ENCODE results near the gene EFTUD2. TPM values are rescaled to one million over a fixed set of nuclear protein-coding genes. Genes with fewer than 3 reads are reported as not detected.
A peak's percentile ranks its signal among the peaks of the same experiment; 100 is the strongest.
"Not testable (repeated sequence)": the region's sequence is repeated elsewhere in the genome, so short reads cannot be mapped to it uniquely, and the experiment has no call there.

Gene EFTUD2
- total and polyA plus RNA-seq, 9 of the 15 experiments (the other 6 are each of a cell fraction or from before 2014, with no cell fraction given): 65.8 to 362 (median 218) TPM

- ATAC-seq; H3K27me3 ChIP-seq (ENCODE audit: control insufficient read depth in 2 of 2, insufficient read depth in 2 of 2, low read length in 2 of 2); H3K9me1 ChIP-seq (ENCODE audit: control insufficient read depth, insufficient read depth, low read length); H4K20me1 ChIP-seq (replicated peaks; ENCODE audit: control insufficient read depth, insufficient read depth, low read length); DNase-seq (ENCODE audit: extremely low read depth in 1 of 4, low spot score in 3 of 4); FAIRE-seq; in situ Hi-C loops (cut with MboI); H2AFZ ChIP-seq (ENCODE audit: low read depth, low read length); H3K9me3 ChIP-seq (replicated peaks; ENCODE audit: control insufficient read depth, insufficient read depth, low read depth, low read length); CTCF ChIA-PET (ENCODE audit: low intra/inter-chr PET ratio); intact Hi-C loops (cut with micrococcal nuclease); H3K27ac ChIP-seq (ENCODE audit: extremely low read depth, low read depth, low read length); BruUV-seq (replicated peaks): not testable (repeated sequence)
- WGBS (ENCODE audit: insufficient coverage, low coverage, missing lambda C conversion rate): 59% methylated on average over 7 of the region's 10 CpGs
- Histone ChIP-seq H3K4me3 (peak overlapping the region; percentile 81; the same call in 1 of the 2 replicates), H3K79me2 (ENCODE audit: control insufficient read depth, insufficient read depth, low read length) (peaks cover 71% of the 10 kb centered on the region), H3K9ac (ENCODE audit: insufficient read depth in 1 of 2, low read depth in 2 of 2, low read length in 2 of 2) (peak overlapping the region; percentile 61 to 93; a peak in 2 of 4 replicates), H3K36me3 (ENCODE audit: control insufficient read depth, insufficient read depth, low read length) (peaks cover 46% of the 10 kb centered on the region), H3K4me1 (replicated peaks in 1 of 2; ENCODE audit: control insufficient read depth in 2 of 2, insufficient read depth in 2 of 2, low read length in 2 of 2) (peaks cover 5 to 22% of the 10 kb centered on the region in 2 experiments; a peak in 3 of 5 replicates), H3K4me2 (ENCODE audit: insufficient read depth, low read length) (peak overlapping the region; percentile 35; the same call in 1 of the 2 replicates)
- POLR2A ChIA-PET: interaction anchor here (1.3 kb wide), 1 partner anchor 31 kb away, joined by 4 read pairs; the partner anchor contains the start of gene GFAP
Measured at GRCh38 chr17:44945652-44946051, 46.4 kb upstream of the EFTUD2 start.

GRCh38 chr17:44942456-44942855 lies 43.2 kb upstream of the EFTUD2 start:
- no peak overlapping the region for H3K9ac ChIP-seq (ENCODE audit: insufficient read depth in 1 of 2, low read depth in 2 of 2, low read length in 2 of 2)
- 89% methylated on average over 4 of the region's 4 CpGs for WGBS (ENCODE audit: insufficient coverage, low coverage, missing lambda C conversion rate)
- in situ Hi-C loops (cut with MboI) (no loop called here), intact Hi-C loops (cut with micrococcal nuclease) (no loop called here)
- no peaks in the 10 kb centered on the region for H3K9me1 ChIP-seq (ENCODE audit: control insufficient read depth, insufficient read depth, low read length)
- H3K4me3 ChIP-seq: no peak overlapping the region
- no peak overlapping the region for H3K27ac ChIP-seq (ENCODE audit: extremely low read depth, low read depth, low read length)
- H2AFZ ChIP-seq (ENCODE audit: low read depth, low read length): no peak overlapping the region
- BruUV-seq (replicated peaks): no TSS peak
- no peaks in the 10 kb centered on the region for H4K20me1 ChIP-seq (replicated peaks; ENCODE audit: control insufficient read depth, insufficient read depth, low read length)
- ATAC-seq: no peak
- no peak overlapping the region for H3K4me2 ChIP-seq (ENCODE audit: insufficient read depth, low read length)
- POLR2A ChIA-PET: interaction anchor here (0.8 to 2.0 kb wide), 7 partner anchors 8 to 206 kb away, joined by 3 to 9 read pairs (median 3); no protein-coding TSS in a partner anchor
- H3K27me3 ChIP-seq (ENCODE audit: control insufficient read depth in 2 of 2, insufficient read depth in 2 of 2, low read length in 2 of 2): no peaks in the 10 kb centered on the region
- H3K4me1 ChIP-seq (replicated peaks in 1 of 2; ENCODE audit: control insufficient read depth in 2 of 2, insufficient read depth in 2 of 2, low read length in 2 of 2): peaks cover 0 to 16% of the 10 kb centered on the region in 2 experiments; a peak in 2 of 5 replicates
- peaks cover 67% of the 10 kb centered on the region for H3K36me3 ChIP-seq (ENCODE audit: control insufficient read depth, insufficient read depth, low read length)
- H3K79me2 ChIP-seq (ENCODE audit: control insufficient read depth, insufficient read depth, low read length): peaks cover 86% of the 10 kb centered on the region
- FAIRE-seq: no peak
- DNase-seq (ENCODE audit: extremely low read depth in 1 of 4, low spot score in 3 of 4): no peak
- CTCF ChIA-PET (ENCODE audit: low intra/inter-chr PET ratio): no interaction called here
- no peaks in the 10 kb centered on the region for H3K9me3 ChIP-seq (replicated peaks; ENCODE audit: control insufficient read depth, insufficient read depth, low read depth, low read length)
- TF ChIP-seq ZNF780A (CRISPR knock-in tag; IDR thresholded peaks at IDR 0.05) (no peak), SMC3 (conservative IDR thresholded peaks at IDR 0.05; ENCODE audit: insufficient read depth, low read depth, low read length) (no peak), NR3C1 (CRISPR knock-in tag; IDR thresholded peaks at IDR 0.05) (no peak), XRCC3 (IDR thresholded peaks at IDR 0.05) (no peak), POLR2AphosphoS2 (IDR thresholded peaks at IDR 0.05; ENCODE audit: low read length) (no peak), ZNF668 (CRISPR knock-in tag; IDR thresholded peaks at IDR 0.05) (no peak), ZNF436 (CRISPR knock-in tag; IDR thresholded peaks at IDR 0.05) (no peak), HBP1 (CRISPR knock-in tag; IDR thresholded peaks at IDR 0.05) (no peak), HINFP (tag; conservative IDR thresholded peaks at IDR 0.05; ENCODE audit: low read depth) (no peak), TBL1XR1 (IDR thresholded peaks at IDR 0.05; ENCODE audit: low read length in 2 of 2) (no peak)

All from K562 (cell line).